IMR-90 (cell line): Measurements from ENCODE around the gene CENPF. TPM values are rescaled to one million over a fixed set of nuclear protein-coding genes. Genes with fewer than 3 reads are reported as not detected.

Experiments
- ATAC-seq: fragments of 200-7000 bp; cut with Tn5 transposase; 2 replicates; pipeline ENCODE4 v1.9.1; 2020; ENCODE audit warnings: low read depth, mild to moderate bottlenecking, moderate library complexity
- BruUV-seq: library from RNA; stranded (reverse); fragments of 400-500 nt; replicated peaks from 2 replicates; lab custom pipeline; 2021; lab: Mats Ljungman, UMichigan
- CTCF ChIA-PET: fragments of 300-600 bp; formaldehyde crosslinking; extraction: SDS; loops from one replicate; lab custom pipeline; 2021; ENCODE audit warnings: antibody characterized with exemption; lab: Yijun Ruan, JAX
- POLR2A ChIA-PET: fragments of 300-600 bp; sonication (Branson Sonifier 250); formaldehyde crosslinking; loops from one replicate; lab custom pipeline; 2022; ENCODE audit warnings: antibody characterized with exemption; ENCODE audit not compliant: unreplicated experiment; lab: Charles Lee
- DNase-seq: peaks from one replicate; pipeline ENCODE4 v3.0.0; 2013
- H2AFZ ChIP-seq: replicated peaks from 2 replicates; pipeline ENCODE3; 2013; ENCODE audit warnings: low read length, mild to moderate bottlenecking; ENCODE audit not compliant: poor library complexity
- H2AK5ac ChIP-seq: 2 replicates; pipeline ENCODE4 v1.6.1; 2013; ENCODE audit warnings: low read depth, low read length, inconsistent platforms
- H2AK9ac ChIP-seq: replicated peaks from 2 replicates; pipeline ENCODE3; 2013; ENCODE audit warnings: mild to moderate bottlenecking, low read depth, low read length, moderate library complexity; ENCODE audit not compliant: poor library complexity
- H2BK120ac ChIP-seq: 2 replicates; pipeline ENCODE4 v1.6.1; 2013; ENCODE audit warnings: low read depth, low read length, inconsistent platforms
- H2BK15ac ChIP-seq: 3 replicates; pipeline ENCODE4 v1.6.1; 2013; ENCODE audit warnings: low read depth, low read length, inconsistent platforms
- H2BK20ac ChIP-seq: 2 replicates; pipeline ENCODE4 v1.6.1; 2013; ENCODE audit warnings: low read depth, mild to moderate bottlenecking, inconsistent platforms, low read length, moderate library complexity
- H2BK5ac ChIP-seq: 2 replicates; pipeline ENCODE4 v1.6.1; 2013; ENCODE audit warnings: mild to moderate bottlenecking, low read depth, low read length, inconsistent platforms; ENCODE audit not compliant: poor library complexity, severe bottlenecking
- H3K14ac ChIP-seq: replicated peaks from 2 replicates; pipeline ENCODE4 v1.6.1; 2013; ENCODE audit warnings: low read depth, low read length, inconsistent platforms
- H3K18ac ChIP-seq: 2 replicates; pipeline ENCODE4 v1.6.1; 2013; ENCODE audit warnings: low read depth, low read length, control low read depth
- H3K23ac ChIP-seq: 2 replicates; pipeline ENCODE4 v1.6.1; 2013; ENCODE audit warnings: low read depth, low read length, inconsistent platforms
- H3K27ac ChIP-seq: 2 replicates; pipeline ENCODE4 v1.5.1; 2013; ENCODE audit warnings: mild to moderate bottlenecking, control low read depth, low read length; ENCODE audit not compliant: insufficient read depth
- H3K27me3 ChIP-seq: 2 replicates; pipeline ENCODE4 v1.6.1; 2013; ENCODE audit warnings: low read length; ENCODE audit not compliant: control insufficient read depth, insufficient read depth
- H3K36me3 ChIP-seq: 2 replicates; pipeline ENCODE4 v1.6.1; 2013; ENCODE audit warnings: low read length, mixed read lengths; ENCODE audit not compliant: control insufficient read depth, insufficient read depth
- H3K4ac ChIP-seq: 2 replicates; pipeline ENCODE4 v1.6.1; 2013; ENCODE audit warnings: low read depth, low read length, inconsistent platforms
- H3K4me1 ChIP-seq: 2 replicates; pipeline ENCODE4 v1.6.1; 2013; ENCODE audit warnings: low read length, mixed read lengths; ENCODE audit not compliant: control insufficient read depth, insufficient read depth
- H3K4me2 ChIP-seq: 2 replicates; pipeline ENCODE4 v1.6.1; 2013; ENCODE audit warnings: low read depth, mild to moderate bottlenecking, control low read depth, low read length, moderate library complexity
- H3K4me3 ChIP-seq: 2 replicates; pipeline ENCODE4 v1.5.1; 2013; ENCODE audit warnings: low read depth, mild to moderate bottlenecking, control low read depth, low read length, moderate library complexity; ENCODE audit not compliant: insufficient read depth
- H3K56ac ChIP-seq: 2 replicates; pipeline ENCODE4 v1.6.1; 2013; ENCODE audit warnings: low read length, inconsistent platforms; ENCODE audit not compliant: insufficient read depth; ENCODE audit errors: extremely low read depth
- H3K79me1 ChIP-seq, 2 experiments: 2 replicates each; pipeline ENCODE4 v1.6.1; 2013; ENCODE audit warnings: low read length in 2 of 2, inconsistent platforms in 1 of 2, low read depth in 1 of 2
- H3K9ac ChIP-seq: 2 replicates; pipeline ENCODE4 v1.6.1; 2013; ENCODE audit warnings: low read depth, low read length, control low read depth
- H3K9me1 ChIP-seq: 2 replicates; pipeline ENCODE4 v1.6.1; 2013; ENCODE audit warnings: low read length, inconsistent platforms; ENCODE audit not compliant: insufficient read depth
- H3K9me3 ChIP-seq: 2 replicates; pipeline ENCODE4 v1.6.1; 2013; ENCODE audit warnings: low read length; ENCODE audit not compliant: control insufficient read depth, insufficient read depth
- H4K20me1 ChIP-seq: 2 replicates; pipeline ENCODE4 v1.6.1; 2013; ENCODE audit warnings: low read length, inconsistent platforms; ENCODE audit not compliant: insufficient read depth
- H4K5ac ChIP-seq: 2 replicates; pipeline ENCODE4 v1.6.1; 2013; ENCODE audit warnings: mild to moderate bottlenecking, low read depth, low read length, control low read depth
- H4K8ac ChIP-seq, 2 experiments: 2 replicates each; pipeline ENCODE4 v1.6.1; 2013; ENCODE audit warnings: low read depth in 2 of 2, low read length in 2 of 2, control low read depth in 1 of 2, inconsistent platforms in 1 of 2
- H4K91ac ChIP-seq: 2 replicates; pipeline ENCODE4 v1.6.1; 2013; ENCODE audit warnings: low read depth, low read length, inconsistent platforms; ENCODE audit not compliant: insufficient read depth
- MAFK ChIP-seq: IDR thresholded peaks from 2 replicates; pipeline ENCODE4 v1.6.1; 2012; ENCODE audit warnings: low read depth, low read length, improper control_type of control experiment
- POLR2A ChIP-seq: IDR thresholded peaks from 2 replicates; pipeline ENCODE4 v1.6.1; 2012; ENCODE audit warnings: mild to moderate bottlenecking, low read depth, low read length
- WGBS, 2 experiments: methylation state at CpG; one replicate each; pipeline versions ENCODE4 v1.1.5 to v1.1.7; 2013; ENCODE audit warnings: missing lambda C conversion rate in 2 of 2; ENCODE audit not compliant: insufficient read length in 1 of 2; ENCODE audit errors: extremely low coverage in 2 of 2; 5-methylcytosine and 5-hydroxymethylcytosine counted together
- dilution Hi-C: fragments of 300-500 bp; cut with HindIII; formaldehyde crosslinking; loops from one replicate; pipeline ENCODE4 v1.14.3; 2018; ENCODE audit warnings: low sequenced_read_pairs; ENCODE audit not compliant: unreplicated experiment
- in situ Hi-C: fragments of 300-500 bp; cut with MboI; formaldehyde crosslinking; loops from 3 replicates; pipeline ENCODE4 v1.14.3; 2019; ENCODE audit warnings: low sequenced_read_pairs, inconsistent platforms, mixed read lengths
- intact Hi-C: fragments of 100-400 bp; cut with micrococcal nuclease; formaldehyde crosslinking; loops from 2 replicates; pipeline ENCODE4 v1.10.0; 2022
- polyA plus RNA-seq, 3 experiments: library from polyadenylated mRNA; depleted of rRNA; stranded (reverse); fragments of >200 nt; gene quantifications; 2 replicates each; pipeline ENCODE4 v1.2.3, GENCODE V29; 2012; ENCODE audit warnings: low replicate concordance in 1 of 3
- total RNA-seq: library from RNA; depleted of rRNA; stranded (reverse); fragments of >200 nt; gene quantifications from 2 replicates; pipeline ENCODE4 v1.2.3, GENCODE V29; 2012; rRNA removed

CENPF gene
- total and polyA plus RNA-seq, 2 of the 4 experiments (the other 2 are of a cell fraction): 20.9 to 51.8 TPM

GRCh38 chr1:214712737-214713136 lies 109.7 kb downstream of the CENPF start:
- no CpG with 5 or more reads among the region's 2 CpGs for WGBS, 2 experiments
- no peak overlapping the region for H4K8ac ChIP-seq
- no peak overlapping the region for H2AFZ ChIP-seq
- ATAC-seq (no peak), DNase-seq (no peak)
- H3K14ac ChIP-seq: no peak overlapping the region
- H3K36me3 ChIP-seq: no peaks in the 10 kb centered on the region
- no peak overlapping the region for H3K56ac ChIP-seq
- no peak overlapping the region for H2BK20ac ChIP-seq
- no peak overlapping the region for H2BK5ac ChIP-seq
- ChIA-PET CTCF (no interaction called here), POLR2A (no interaction called here)
- H3K27ac ChIP-seq: no peak overlapping the region
- H3K4ac ChIP-seq: no peak overlapping the region
- intact Hi-C loops (no loop called here), in situ Hi-C loops (no loop called here), dilution Hi-C loops (no loop called here)
- H2BK120ac ChIP-seq: no peak overlapping the region
- H3K9me1 ChIP-seq: no peaks in the 10 kb centered on the region
- TF ChIP-seq POLR2A (no peak), MAFK (peak; percentile 62)
- peaks cover 4% of the 10 kb centered on the region; the same call in 1 of the 2 replicates for H3K4me1 ChIP-seq
- H3K9me3 ChIP-seq: no peaks in the 10 kb centered on the region
- no peak overlapping the region for H3K18ac ChIP-seq
- H3K4me2 ChIP-seq: no peak overlapping the region
- H2AK9ac ChIP-seq: no peak overlapping the region
- no peaks in the 10 kb centered on the region for H4K20me1 ChIP-seq
- no TSS peak for BruUV-seq
- no peak overlapping the region for H4K91ac ChIP-seq
- H3K4me3 ChIP-seq: no peak overlapping the region
- no peak overlapping the region for H3K23ac ChIP-seq
- H4K5ac ChIP-seq: no peak overlapping the region
- no peak overlapping the region for H3K9ac ChIP-seq
- no peaks in the 10 kb centered on the region for H3K27me3 ChIP-seq
- H2BK15ac ChIP-seq: no peak overlapping the region
- H3K79me1 ChIP-seq: no peaks in the 10 kb centered on the region
- H2AK5ac ChIP-seq: no peak overlapping the region

Other genes starting within 250 kb of the CENPF start
- gene PTPN14, start 51.6 kb upstream of the CENPF start, total RNA-seq: 31.7 and 42.8 TPM in 2 replicates
- 21.5 and 21.8 TPM in 2 replicates for gene PTPN14, start 51.6 kb upstream of the CENPF start, polyA plus RNA-seq (2012; rRNA removed)